Measurements from ENCODE around the gene SENP3. TPM values are rescaled to one million over a fixed set of nuclear protein-coding genes. Genes with fewer than 3 reads are reported as not detected.
"Not testable (repeated sequence)": the region's sequence is repeated elsewhere in the genome, so short reads cannot be mapped to it uniquely, and the experiment has no call there.

Gene SENP3
- total RNA-seq, 1 experiment from 2014 or later, result 63.7 TPM

- Histone ChIP-seq H3K36me3 (ENCODE audit: control insufficient read depth, insufficient read depth, low read length) (peaks cover 15% of the 10 kb centered on the region), H3K27ac (ENCODE audit: low read length) (no peak overlapping the region), H3K4me1 (ENCODE audit: control insufficient read depth, insufficient read depth, low read length) (peaks cover 13% of the 10 kb centered on the region), H3K4me3 (ENCODE audit: low read depth in 2 of 2, low read length in 2 of 2) (no peak overlapping the region), H3K27me3 (ENCODE audit: control insufficient read depth, insufficient read depth, low read length) (no peaks in the 10 kb centered on the region), H3K9me3 (ENCODE audit: control insufficient read depth, insufficient read depth, low read depth, low read length) (no peaks in the 10 kb centered on the region)
- intact Hi-C loops (cut with micrococcal nuclease; ENCODE audit: unreplicated experiment) (no loop called here), in situ Hi-C loops (cut with HindIII; ENCODE audit: low pct_unique_long_range_greater_than_20kb, low sequenced_read_pairs) (no loop called here)
- ChIA-PET POLR2A (no interaction called here), CTCF (no interaction called here)
- ATAC-seq (no peak), DNase-seq (ENCODE audit: low read depth, low spot score) (no peak)
- TF ChIP-seq TCF7L2 (IDR thresholded peaks at IDR 0.05; ENCODE audit: low read depth, low read length), result no peak
- TF ChIP-seq POLR2AphosphoS5 (IDR thresholded peaks at IDR 0.05; ENCODE audit: low read depth, low read length), result no peak
- TF ChIP-seq SIN3A (IDR thresholded peaks at IDR 0.05; ENCODE audit: borderline replicate concordance, insufficient read depth, low read depth, low read length), result no peak
- TF ChIP-seq, protein P1, sequence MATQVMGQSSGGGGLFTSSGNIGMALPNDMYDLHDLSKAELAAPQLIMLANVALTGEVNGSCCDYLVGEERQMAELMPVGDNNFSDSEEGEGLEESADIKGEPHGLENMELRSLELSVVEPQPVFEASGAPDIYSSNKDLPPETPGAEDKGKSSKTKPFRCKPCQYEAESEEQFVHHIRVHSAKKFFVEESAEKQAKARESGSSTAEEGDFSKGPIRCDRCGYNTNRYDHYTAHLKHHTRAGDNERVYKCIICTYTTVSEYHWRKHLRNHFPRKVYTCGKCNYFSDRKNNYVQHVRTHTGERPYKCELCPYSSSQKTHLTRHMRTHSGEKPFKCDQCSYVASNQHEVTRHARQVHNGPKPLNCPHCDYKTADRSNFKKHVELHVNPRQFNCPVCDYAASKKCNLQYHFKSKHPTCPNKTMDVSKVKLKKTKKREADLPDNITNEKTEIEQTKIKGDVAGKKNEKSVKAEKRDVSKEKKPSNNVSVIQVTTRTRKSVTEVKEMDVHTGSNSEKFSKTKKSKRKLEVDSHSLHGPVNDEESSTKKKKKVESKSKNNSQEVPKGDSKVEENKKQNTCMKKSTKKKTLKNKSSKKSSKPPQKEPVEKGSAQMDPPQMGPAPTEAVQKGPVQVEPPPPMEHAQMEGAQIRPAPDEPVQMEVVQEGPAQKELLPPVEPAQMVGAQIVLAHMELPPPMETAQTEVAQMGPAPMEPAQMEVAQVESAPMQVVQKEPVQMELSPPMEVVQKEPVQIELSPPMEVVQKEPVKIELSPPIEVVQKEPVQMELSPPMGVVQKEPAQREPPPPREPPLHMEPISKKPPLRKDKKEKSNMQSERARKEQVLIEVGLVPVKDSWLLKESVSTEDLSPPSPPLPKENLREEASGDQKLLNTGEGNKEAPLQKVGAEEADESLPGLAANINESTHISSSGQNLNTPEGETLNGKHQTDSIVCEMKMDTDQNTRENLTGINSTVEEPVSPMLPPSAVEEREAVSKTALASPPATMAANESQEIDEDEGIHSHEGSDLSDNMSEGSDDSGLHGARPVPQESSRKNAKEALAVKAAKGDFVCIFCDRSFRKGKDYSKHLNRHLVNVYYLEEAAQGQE (IDR thresholded peaks at IDR 0.05; ENCODE audit: insufficient read depth in 1 of 2, low read depth in 2 of 2, low read length in 1 of 2), result no peak
- TF ChIP-seq, protein P2, sequence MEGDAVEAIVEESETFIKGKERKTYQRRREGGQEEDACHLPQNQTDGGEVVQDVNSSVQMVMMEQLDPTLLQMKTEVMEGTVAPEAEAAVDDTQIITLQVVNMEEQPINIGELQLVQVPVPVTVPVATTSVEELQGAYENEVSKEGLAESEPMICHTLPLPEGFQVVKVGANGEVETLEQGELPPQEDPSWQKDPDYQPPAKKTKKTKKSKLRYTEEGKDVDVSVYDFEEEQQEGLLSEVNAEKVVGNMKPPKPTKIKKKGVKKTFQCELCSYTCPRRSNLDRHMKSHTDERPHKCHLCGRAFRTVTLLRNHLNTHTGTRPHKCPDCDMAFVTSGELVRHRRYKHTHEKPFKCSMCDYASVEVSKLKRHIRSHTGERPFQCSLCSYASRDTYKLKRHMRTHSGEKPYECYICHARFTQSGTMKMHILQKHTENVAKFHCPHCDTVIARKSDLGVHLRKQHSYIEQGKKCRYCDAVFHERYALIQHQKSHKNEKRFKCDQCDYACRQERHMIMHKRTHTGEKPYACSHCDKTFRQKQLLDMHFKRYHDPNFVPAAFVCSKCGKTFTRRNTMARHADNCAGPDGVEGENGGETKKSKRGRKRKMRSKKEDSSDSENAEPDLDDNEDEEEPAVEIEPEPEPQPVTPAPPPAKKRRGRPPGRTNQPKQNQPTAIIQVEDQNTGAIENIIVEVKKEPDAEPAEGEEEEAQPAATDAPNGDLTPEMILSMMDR (IDR thresholded peaks at IDR 0.05), result no peak
- no TSS peak for BruUV-seq (replicated peaks)
Observed at GRCh38 chr17:7593296-7593695, 31.6 kb downstream of the SENP3 start.

GRCh38 chr17:7597561-7597960 lies 35.8 kb downstream of the SENP3 start:
- H3K9me3 ChIP-seq (ENCODE audit: control insufficient read depth, insufficient read depth, low read depth, low read length); H3K27me3 ChIP-seq (ENCODE audit: control insufficient read depth, insufficient read depth, low read length); DNase-seq (ENCODE audit: low read depth, low spot score); ATAC-seq; H3K27ac ChIP-seq (ENCODE audit: low read length); in situ Hi-C loops (cut with HindIII; ENCODE audit: low pct_unique_long_range_greater_than_20kb, low sequenced_read_pairs); BruUV-seq (replicated peaks); H3K4me1 ChIP-seq (ENCODE audit: control insufficient read depth, insufficient read depth, low read length); POLR2A ChIA-PET; H3K4me3 ChIP-seq (ENCODE audit: low read depth in 2 of 2, low read length in 2 of 2); CTCF ChIA-PET; intact Hi-C loops (cut with micrococcal nuclease; ENCODE audit: unreplicated experiment): not testable (repeated sequence)
- peaks cover 10% of the 10 kb centered on the region for H3K36me3 ChIP-seq (ENCODE audit: control insufficient read depth, insufficient read depth, low read length)

DNA sequence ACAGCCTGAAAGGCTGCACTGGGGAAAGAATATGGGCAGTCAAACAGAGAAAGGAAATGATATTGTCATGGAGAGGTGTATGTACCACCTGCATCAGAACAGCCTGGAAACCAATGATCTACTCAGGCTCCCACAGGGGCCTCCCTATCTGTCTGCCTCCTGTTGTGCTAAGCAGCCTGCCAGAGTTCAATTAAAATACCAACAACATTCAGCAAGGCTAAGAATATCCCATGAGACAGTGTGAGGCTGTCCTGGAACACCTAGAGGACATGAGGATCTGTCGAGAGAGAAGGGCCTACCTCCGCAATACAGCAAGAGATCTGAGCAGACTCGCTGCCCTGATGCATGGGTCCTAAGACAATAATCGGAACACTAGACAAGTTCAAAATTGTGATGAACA lies 44.6 kb downstream of the SENP3 start:
- CTCF ChIA-PET, result no interaction called here

More for the DNA sequence above, 44.6 kb downstream of the SENP3 start:
- ATAC-seq, result no peak
- H3K4me1 ChIP-seq (ENCODE audit: control insufficient read depth, insufficient read depth, low read length), result no peaks in the 10 kb centered on the region
- in situ Hi-C loops (cut with HindIII; ENCODE audit: low pct_unique_long_range_greater_than_20kb, low sequenced_read_pairs) (no loop called here), intact Hi-C loops (cut with micrococcal nuclease; ENCODE audit: unreplicated experiment) (no loop called here)
- no peak overlapping the region for H3K27ac ChIP-seq (ENCODE audit: low read length)
- BruUV-seq (replicated peaks), result no TSS peak
- POLR2A ChIA-PET, result no interaction called here
- TF ChIP-seq TCF7L2 (IDR thresholded peaks at IDR 0.05; ENCODE audit: low read depth, low read length) (no peak), SIN3A (IDR thresholded peaks at IDR 0.05; ENCODE audit: borderline replicate concordance, insufficient read depth, low read depth, low read length) (no peak), POLR2AphosphoS5 (IDR thresholded peaks at IDR 0.05; ENCODE audit: low read depth, low read length) (no peak)
- TF ChIP-seq, protein P1 (IDR thresholded peaks at IDR 0.05; ENCODE audit: insufficient read depth in 1 of 2, low read depth in 2 of 2, low read length in 1 of 2), result no peak
- TF ChIP-seq, protein P2 (IDR thresholded peaks at IDR 0.05), result no peak
- no peak overlapping the region for H3K4me3 ChIP-seq (ENCODE audit: low read depth in 2 of 2, low read length in 2 of 2)
- peaks cover 4% of the 10 kb centered on the region for H3K36me3 ChIP-seq (ENCODE audit: control insufficient read depth, insufficient read depth, low read length)
- no peak for DNase-seq (ENCODE audit: low read depth, low spot score)
- H3K27me3 ChIP-seq (ENCODE audit: control insufficient read depth, insufficient read depth, low read length), result no peaks in the 10 kb centered on the region
- no peaks in the 10 kb centered on the region for H3K9me3 ChIP-seq (ENCODE audit: control insufficient read depth, insufficient read depth, low read depth, low read length)

Data from Panc1 (cell line).